Measurements from ENCODE around the gene CRYL1. TPM values are rescaled to one million over a fixed set of nuclear protein-coding genes. Genes with fewer than 3 reads are reported as not detected.

CRYL1 gene
- polyA plus RNA-seq, 1 donor from 2014 or later: 10.6 TPM

DNA sequence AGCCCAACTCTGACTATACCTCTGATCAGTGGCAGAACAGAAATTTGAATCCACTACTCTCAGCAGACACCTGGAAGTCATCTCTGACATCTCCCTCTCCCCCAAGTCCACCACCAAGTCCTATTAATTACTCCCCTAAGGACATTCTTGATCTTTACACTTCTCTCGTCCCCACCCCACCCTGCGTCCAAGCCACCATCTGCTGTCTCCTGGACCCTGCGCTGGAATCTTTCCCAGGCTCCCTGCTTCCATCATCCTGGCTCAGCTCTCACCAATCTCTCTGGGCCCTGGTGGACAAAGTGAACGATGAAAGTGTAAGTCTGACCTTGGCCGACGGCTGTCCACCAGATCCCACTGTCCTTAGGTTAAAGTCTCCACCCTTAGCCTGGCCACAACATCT lies 147.9 kb downstream of the CRYL1 start:
- H3K27me3 ChIP-seq (ENCODE audit: insufficient read depth, low read depth, low read length): no peaks in the 10 kb centered on the region
- H3K9ac ChIP-seq (ENCODE audit: low read length): no peak overlapping the region
- H3K9me3 ChIP-seq (ENCODE audit: low read length): no peaks in the 10 kb centered on the region
- no peaks in the 10 kb centered on the region for H4K20me1 ChIP-seq (ENCODE audit: insufficient read depth)
- H3K4me2 ChIP-seq (ENCODE audit: low read length): no peak overlapping the region
- no peaks in the 10 kb centered on the region for H3K79me2 ChIP-seq (replicated peaks; ENCODE audit: insufficient read depth, low read length)
- no peak overlapping the region for H2AFZ ChIP-seq (ENCODE audit: low read depth, low read length)
- H3K4me3 ChIP-seq (ENCODE audit: low read length): no peak overlapping the region
- H3K27ac ChIP-seq (ENCODE audit: low read length): no peak overlapping the region
- TF ChIP-seq EZH2 (IDR thresholded peaks at IDR 0.05; ENCODE audit: borderline replicate concordance, insufficient read depth, low read length, poor library complexity, severe bottlenecking) (no peak), EP300 (conservative IDR thresholded peaks at IDR 0.05; ENCODE audit: poor library complexity, severe bottlenecking) (no peak), POLR2AphosphoS5 (IDR thresholded peaks at IDR 0.05) (no peak), TAF1 (IDR thresholded peaks at IDR 0.05; ENCODE audit: low read depth) (no peak), SMC3 (conservative IDR thresholded peaks at IDR 0.05; ENCODE audit: poor library complexity) (no peak), RAD21 (conservative IDR thresholded peaks at IDR 0.05) (no peak), MXI1 (conservative IDR thresholded peaks at IDR 0.05; ENCODE audit: poor library complexity, severe bottlenecking) (no peak)
- TF ChIP-seq, protein P1, sequence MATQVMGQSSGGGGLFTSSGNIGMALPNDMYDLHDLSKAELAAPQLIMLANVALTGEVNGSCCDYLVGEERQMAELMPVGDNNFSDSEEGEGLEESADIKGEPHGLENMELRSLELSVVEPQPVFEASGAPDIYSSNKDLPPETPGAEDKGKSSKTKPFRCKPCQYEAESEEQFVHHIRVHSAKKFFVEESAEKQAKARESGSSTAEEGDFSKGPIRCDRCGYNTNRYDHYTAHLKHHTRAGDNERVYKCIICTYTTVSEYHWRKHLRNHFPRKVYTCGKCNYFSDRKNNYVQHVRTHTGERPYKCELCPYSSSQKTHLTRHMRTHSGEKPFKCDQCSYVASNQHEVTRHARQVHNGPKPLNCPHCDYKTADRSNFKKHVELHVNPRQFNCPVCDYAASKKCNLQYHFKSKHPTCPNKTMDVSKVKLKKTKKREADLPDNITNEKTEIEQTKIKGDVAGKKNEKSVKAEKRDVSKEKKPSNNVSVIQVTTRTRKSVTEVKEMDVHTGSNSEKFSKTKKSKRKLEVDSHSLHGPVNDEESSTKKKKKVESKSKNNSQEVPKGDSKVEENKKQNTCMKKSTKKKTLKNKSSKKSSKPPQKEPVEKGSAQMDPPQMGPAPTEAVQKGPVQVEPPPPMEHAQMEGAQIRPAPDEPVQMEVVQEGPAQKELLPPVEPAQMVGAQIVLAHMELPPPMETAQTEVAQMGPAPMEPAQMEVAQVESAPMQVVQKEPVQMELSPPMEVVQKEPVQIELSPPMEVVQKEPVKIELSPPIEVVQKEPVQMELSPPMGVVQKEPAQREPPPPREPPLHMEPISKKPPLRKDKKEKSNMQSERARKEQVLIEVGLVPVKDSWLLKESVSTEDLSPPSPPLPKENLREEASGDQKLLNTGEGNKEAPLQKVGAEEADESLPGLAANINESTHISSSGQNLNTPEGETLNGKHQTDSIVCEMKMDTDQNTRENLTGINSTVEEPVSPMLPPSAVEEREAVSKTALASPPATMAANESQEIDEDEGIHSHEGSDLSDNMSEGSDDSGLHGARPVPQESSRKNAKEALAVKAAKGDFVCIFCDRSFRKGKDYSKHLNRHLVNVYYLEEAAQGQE (IDR thresholded peaks at IDR 0.05; ENCODE audit: borderline replicate concordance): no peak
- TF ChIP-seq, protein P2, sequence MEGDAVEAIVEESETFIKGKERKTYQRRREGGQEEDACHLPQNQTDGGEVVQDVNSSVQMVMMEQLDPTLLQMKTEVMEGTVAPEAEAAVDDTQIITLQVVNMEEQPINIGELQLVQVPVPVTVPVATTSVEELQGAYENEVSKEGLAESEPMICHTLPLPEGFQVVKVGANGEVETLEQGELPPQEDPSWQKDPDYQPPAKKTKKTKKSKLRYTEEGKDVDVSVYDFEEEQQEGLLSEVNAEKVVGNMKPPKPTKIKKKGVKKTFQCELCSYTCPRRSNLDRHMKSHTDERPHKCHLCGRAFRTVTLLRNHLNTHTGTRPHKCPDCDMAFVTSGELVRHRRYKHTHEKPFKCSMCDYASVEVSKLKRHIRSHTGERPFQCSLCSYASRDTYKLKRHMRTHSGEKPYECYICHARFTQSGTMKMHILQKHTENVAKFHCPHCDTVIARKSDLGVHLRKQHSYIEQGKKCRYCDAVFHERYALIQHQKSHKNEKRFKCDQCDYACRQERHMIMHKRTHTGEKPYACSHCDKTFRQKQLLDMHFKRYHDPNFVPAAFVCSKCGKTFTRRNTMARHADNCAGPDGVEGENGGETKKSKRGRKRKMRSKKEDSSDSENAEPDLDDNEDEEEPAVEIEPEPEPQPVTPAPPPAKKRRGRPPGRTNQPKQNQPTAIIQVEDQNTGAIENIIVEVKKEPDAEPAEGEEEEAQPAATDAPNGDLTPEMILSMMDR (IDR thresholded peaks at IDR 0.05; ENCODE audit: poor library complexity, severe bottlenecking): no peak
- H3K9me2 ChIP-seq (ENCODE audit: insufficient read depth, low read length): no peaks in the 10 kb centered on the region
- no peaks in the 10 kb centered on the region for H3K36me3 ChIP-seq (ENCODE audit: insufficient read depth, low read length)
- no peaks in the 10 kb centered on the region for H3F3A ChIP-seq (ENCODE audit: insufficient read depth, low read length, poor library complexity, severe bottlenecking)

DNA sequence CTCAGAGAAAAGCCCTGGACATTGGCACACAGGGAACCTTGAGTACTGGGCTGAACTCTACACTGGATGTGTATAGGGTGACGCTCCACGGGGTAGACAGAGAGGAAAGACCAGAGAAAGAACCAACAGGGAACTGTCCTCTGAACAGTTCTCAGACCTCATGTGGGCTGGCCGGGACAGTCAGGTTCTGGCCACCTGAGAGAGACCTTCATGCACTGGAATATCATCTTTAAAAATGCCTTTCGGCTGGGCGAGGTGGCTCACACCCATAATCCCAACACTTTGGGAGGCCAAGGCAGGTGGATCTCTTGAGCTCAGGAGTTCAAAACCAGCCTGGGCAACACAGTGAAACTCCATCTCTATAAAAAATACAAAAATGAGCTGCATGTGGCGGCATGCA lies 149.8 kb downstream of the CRYL1 start:
- Histone ChIP-seq H3K4me3 (ENCODE audit: low read length) (no peak overlapping the region), H3K9ac (ENCODE audit: low read length) (no peak overlapping the region), H3K27ac (ENCODE audit: low read length) (no peak overlapping the region), H3K36me3 (ENCODE audit: insufficient read depth, low read length) (no peaks in the 10 kb centered on the region), H3K4me2 (ENCODE audit: low read length) (no peak overlapping the region), H3K9me3 (ENCODE audit: low read length) (no peaks in the 10 kb centered on the region), H3K9me2 (ENCODE audit: insufficient read depth, low read length) (no peaks in the 10 kb centered on the region), H3K27me3 (ENCODE audit: insufficient read depth, low read depth, low read length) (no peaks in the 10 kb centered on the region), H4K20me1 (ENCODE audit: insufficient read depth) (no peaks in the 10 kb centered on the region), H2AFZ (ENCODE audit: low read depth, low read length) (no peak overlapping the region), H3F3A (ENCODE audit: insufficient read depth, low read length, poor library complexity, severe bottlenecking) (no peaks in the 10 kb centered on the region), H3K79me2 (replicated peaks; ENCODE audit: insufficient read depth, low read length) (no peaks in the 10 kb centered on the region)
- TF ChIP-seq, protein P1 (IDR thresholded peaks at IDR 0.05; ENCODE audit: borderline replicate concordance): no peak
- TF ChIP-seq POLR2AphosphoS5 (IDR thresholded peaks at IDR 0.05) (no peak), TAF1 (IDR thresholded peaks at IDR 0.05; ENCODE audit: low read depth) (no peak), SMC3 (conservative IDR thresholded peaks at IDR 0.05; ENCODE audit: poor library complexity) (no peak), MXI1 (conservative IDR thresholded peaks at IDR 0.05; ENCODE audit: poor library complexity, severe bottlenecking) (no peak), EP300 (conservative IDR thresholded peaks at IDR 0.05; ENCODE audit: poor library complexity, severe bottlenecking) (no peak), EZH2 (IDR thresholded peaks at IDR 0.05; ENCODE audit: borderline replicate concordance, insufficient read depth, low read length, poor library complexity, severe bottlenecking) (no peak), RAD21 (conservative IDR thresholded peaks at IDR 0.05) (no peak)
- TF ChIP-seq, protein P2 (IDR thresholded peaks at IDR 0.05; ENCODE audit: poor library complexity, severe bottlenecking): no peak

Measured in neural cell (in vitro differentiated cells).